HG02610 (cell line): ENCODE results near the gene FBLN5.

Source experiments
- ATAC-seq: cut with Tn5 transposase; IDR thresholded peaks from one replicate; pipeline ENCODE4 v1.9.1; 2021; ENCODE audit warnings: mild to moderate bottlenecking, moderate library complexity; ENCODE audit not compliant: unreplicated experiment

Gene FBLN5, protein sequence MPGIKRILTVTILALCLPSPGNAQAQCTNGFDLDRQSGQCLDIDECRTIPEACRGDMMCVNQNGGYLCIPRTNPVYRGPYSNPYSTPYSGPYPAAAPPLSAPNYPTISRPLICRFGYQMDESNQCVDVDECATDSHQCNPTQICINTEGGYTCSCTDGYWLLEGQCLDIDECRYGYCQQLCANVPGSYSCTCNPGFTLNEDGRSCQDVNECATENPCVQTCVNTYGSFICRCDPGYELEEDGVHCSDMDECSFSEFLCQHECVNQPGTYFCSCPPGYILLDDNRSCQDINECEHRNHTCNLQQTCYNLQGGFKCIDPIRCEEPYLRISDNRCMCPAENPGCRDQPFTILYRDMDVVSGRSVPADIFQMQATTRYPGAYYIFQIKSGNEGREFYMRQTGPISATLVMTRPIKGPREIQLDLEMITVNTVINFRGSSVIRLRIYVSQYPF

GRCh38 chr14:91947475-91948184 is at the start of gene FBLN5:
TSS of gene FBLN5 (minus strand) at chr14:91947694. CDS start at chr14:91947229, 465 bp downstream.
- ATAC-seq, result no peak

DNA sequence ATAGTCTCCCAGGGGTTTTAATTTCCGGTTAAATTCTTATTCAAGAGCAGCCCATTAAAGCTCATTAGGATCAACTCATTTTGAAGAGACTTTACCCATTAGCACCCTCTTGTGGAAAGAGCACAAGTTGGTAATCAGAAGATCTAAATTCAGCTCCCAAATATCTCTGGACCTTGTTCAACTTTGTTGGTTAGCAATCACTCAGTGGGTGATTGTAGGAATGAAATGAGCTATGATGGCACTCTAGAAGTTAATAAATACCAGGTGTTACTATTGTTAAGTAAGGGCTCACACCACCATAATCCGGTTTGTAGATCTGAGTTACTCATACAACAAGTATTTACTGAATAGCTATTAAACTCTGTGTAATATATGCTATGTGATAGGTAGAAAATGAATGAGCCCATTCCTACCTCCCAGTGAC is 49.5 kb upstream of the FBLN5 start:
- ATAC-seq, result no peak

DNA sequence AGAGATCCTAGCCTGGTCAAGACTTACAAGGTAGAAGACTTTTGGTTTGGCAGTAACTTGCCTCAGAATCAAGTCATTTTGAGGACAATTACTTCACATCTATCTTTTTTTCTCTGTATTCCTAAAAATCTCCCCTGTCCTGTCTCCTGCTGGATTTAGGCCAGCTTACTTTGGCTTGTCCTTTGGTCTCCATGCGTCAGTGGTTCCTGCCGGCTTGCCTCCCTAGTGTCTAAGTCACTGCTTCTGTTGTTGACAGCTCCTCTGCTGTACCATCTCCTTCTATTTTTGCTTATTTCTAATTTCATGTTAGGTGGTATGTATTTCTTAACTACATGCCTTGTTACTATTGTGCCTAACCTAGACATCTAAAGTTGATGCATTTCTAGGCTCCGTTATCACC is 39.7 kb upstream of the FBLN5 start:
- no peak for ATAC-seq

DNA sequence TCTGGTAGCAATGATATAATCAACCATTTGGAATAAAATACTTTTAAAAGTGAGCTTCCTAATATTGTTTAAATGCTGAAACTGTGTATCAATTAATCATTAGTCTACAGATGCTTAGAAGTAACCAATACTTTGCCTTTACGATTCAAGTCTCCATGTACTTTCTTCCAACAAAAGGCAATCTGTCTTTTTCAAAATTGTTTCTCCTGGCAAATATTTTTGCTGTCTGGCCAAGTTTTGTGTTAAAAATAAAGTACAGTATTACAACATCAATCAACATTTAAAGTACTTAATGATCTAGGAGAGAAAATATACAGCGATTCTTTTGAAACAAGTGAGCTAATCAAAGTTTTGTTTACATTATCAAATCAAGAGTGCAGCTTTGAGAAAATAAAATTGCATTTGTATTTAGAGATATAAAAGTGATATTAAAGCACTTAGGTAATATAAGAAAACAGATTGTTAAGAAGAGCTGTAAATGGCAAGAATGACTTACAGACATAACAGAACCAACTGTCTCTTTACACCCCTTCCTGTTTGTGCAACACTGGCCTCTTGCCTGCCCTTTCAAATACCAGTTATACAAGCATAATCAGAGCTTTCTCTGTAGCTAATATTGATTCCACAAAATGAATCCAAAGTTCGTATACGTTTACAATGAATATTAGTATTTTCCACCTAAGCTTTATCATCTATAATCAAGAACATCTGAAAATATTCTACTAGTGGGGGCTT is 38.2 kb upstream of the FBLN5 start:
- ATAC-seq, result no peak

GRCh38 chr14:91985008-91985407 is 37.5 kb upstream of the FBLN5 start:
- ATAC-seq, result no peak

GRCh38 chr14:91983588-91983987 is 36.1 kb upstream of the FBLN5 start:
- no peak for ATAC-seq

DNA sequence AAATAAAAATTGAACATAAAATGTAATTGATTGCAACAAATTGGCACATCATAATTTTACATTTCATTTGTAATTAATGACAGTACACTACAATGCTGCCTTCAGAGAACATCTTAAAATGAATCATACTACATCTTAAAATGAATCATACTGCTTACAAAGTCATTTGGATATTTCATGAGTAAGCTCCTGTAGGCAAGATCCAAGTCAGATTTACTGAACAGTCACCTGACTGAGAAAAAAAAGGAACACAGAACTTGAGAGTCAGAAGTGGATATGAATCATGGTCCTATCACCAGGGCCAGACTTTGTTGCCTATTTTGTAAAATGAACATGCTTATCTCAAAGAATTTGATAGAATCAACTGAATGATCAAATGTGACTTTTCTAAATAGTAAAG is 32.7 kb upstream of the FBLN5 start:
- peak; percentile 92 for ATAC-seq

DNA sequence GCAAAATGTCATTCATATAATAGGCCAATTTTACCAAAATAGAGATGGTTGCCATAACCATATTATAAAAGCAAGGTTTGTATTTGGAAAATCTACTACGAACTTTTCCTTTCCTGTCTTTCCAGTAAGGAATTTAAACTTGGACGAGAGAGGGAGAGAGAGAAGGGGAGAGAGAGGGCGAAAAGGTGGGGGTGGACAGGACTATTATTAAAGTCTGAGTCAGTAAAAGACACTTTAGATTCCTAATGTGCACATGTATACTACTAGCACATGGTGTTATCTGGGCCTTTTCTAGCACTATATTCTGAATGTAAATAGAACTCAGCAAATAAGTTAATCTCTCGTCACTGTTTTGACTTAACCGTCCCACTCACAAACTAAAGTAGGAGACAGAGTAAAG is 30.4 kb upstream of the FBLN5 start:
- ATAC-seq, result no peak

DNA sequence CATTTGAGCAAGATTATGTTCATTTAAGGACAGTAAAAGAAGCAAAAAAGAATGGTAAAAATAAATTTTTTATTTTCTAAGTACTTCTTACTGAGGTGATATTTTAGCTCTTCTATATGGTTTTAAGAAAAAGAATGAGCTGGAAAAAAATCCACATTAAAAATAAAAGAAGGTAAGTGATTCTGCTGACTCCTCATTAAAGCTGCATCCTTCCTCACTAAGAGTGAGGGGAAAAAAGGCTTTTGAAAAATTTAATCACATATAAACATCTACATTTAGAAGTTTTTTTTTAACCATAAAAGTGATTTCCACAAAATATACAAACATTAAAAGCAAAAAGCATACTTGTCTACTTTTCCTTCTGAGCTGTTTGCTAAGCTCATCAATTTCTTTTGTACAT is 28.3 kb upstream of the FBLN5 start:
- ATAC-seq, result no peak

DNA sequence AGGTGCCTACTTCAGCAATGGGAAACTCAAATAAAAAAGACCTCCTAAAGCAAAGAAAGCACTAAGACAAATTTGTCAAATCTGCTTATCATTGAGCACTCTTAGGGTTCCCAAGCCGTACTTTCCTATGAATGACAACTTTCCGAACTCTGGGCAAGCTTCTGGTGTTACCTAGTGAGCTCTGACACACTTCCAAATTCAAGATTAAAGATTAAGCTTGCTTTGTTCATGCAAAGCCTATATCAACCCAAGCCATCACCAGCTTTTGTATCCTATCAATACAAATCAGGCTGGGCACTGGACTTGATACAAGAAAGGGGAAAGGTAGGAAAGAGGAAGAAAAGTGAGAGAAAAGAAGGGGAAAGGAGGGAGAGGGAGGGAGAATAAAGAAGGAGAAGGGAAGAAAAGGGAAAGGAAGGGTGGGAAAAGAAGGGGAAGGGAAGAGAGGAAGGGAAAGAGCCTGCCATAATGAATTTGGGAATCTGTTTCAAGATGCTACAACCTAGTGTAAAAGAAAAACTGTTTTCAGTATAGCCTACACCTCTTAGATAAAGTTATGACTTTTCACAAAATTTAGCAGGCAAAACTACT is 23.8 kb upstream of the FBLN5 start:
- ATAC-seq, result no peak

DNA sequence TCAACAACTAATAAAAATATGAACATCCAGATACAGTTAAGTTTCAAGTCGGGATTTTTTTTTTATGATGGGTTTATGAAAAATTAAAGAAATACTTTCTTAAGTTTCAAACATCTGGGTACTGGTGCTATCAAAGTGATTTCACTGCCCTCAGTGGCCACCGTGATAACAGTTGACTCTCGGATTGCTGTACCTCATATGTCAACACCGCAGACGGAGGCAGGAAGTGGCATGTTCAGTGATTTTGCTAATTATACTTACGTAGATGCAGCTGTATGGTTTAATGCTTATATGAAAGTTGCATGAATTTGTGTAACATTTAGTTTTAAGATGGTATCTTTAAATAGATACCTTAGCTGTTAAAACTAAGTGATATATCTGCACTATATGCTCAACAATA is 20.8 kb upstream of the FBLN5 start:
- ATAC-seq, result no peak

DNA sequence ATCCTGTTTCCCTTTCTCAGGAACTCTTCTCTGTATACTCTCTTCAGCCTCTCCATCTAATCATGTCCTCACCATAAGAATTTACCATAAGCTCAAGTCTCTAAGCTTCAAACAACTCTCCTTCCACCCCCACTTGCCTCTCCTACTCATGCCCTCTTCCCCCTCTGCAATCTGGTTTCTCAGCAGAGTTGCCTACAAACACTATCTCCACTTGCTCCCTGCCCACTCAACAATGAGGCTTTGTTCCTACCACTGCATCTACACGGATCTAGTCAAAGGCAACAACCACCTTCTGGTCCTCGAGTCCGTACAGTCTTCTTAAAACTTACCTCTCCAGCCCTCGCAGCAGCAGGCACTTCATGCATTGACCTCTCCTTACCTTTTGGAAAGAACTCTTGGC is 17.2 kb upstream of the FBLN5 start:
- no peak for ATAC-seq

GRCh38 chr14:91964011-91964410 is 16.5 kb upstream of the FBLN5 start:
- ATAC-seq, result no peak

DNA sequence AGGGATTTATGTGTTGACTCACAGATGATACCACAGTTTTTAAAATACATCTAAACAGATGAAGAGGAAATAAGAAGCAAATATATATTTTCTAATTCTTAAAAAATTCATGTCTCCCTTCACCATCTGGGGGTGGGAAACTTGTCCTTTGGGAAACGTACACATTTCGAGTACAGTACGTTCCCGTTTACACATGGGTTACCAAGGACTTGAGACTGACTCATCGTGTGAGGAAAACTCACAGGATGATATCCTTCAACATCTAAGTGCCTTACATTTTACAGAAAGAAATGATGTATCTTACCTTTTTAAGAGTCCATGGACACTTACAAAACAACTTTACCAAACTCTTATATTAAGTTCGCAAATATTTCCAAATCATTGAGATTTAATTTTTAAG is 16.0 kb upstream of the FBLN5 start:
- no peak for ATAC-seq

GRCh38 chr14:91961297-91962220 is 14.1 kb upstream of the FBLN5 start:
- ATAC-seq, result no peak

DNA sequence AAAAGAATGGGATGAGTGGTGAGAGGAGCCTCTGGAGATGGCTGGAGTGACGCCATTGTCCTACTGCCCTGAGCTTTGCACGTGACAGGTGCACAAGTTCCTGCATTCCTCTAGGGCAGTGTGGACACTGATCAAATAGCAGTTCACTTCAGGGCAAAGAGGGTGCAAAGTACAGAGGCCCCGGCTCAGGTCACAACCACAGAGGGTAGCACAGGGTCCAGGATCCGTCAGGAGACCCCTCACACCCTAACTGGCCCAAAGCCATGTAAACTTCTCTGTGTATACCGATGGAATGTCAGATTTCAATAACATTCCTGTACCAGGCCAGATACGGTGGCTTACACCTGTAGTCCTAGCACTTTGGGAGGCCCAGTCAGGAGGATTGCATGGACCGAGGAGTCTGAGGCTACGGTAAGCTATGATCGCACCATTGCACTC is 10.4 kb upstream of the FBLN5 start:
- no peak for ATAC-seq

DNA sequence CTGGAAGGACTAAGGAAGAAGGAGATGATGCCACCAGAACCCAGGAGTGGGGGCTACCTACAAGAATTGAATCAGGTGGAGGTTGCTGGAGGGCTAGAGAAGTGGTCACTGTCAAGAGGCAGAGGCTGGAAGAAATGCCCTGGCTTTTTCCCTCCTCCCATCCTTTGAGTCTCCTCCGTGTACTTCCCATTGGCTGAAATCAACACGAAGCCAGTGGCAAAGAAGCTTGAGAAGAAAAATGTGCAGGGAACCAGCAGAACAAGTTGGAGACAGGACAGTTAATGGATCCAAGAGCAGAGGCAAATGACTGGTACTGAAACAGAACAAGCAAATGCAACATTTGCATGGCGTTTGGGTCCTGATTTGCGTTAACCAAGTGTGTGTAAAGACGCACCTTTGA is 9.1 kb upstream of the FBLN5 start:
- ATAC-seq, result no peak

DNA sequence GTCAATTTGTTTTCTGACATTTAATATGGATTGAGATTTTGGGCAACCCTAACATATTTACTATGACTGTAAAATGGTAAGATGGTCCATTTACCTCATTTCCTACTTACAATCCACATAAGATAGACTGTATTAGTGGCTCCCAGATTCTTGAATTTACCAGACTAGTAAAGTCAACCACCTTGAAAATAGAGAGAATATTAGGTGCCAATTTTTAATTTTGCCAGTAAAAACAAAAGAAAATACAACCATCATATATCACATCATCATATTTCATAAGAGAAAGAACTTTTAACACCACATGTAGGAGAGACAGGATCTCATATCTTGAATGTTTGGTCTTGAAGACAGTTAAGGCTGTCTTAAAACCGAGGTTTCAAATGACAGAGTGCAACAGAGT is 7.7 kb upstream of the FBLN5 start:
- no peak for ATAC-seq

GRCh38 chr14:91953170-91953985 is 5.9 kb upstream of the FBLN5 start:
- ATAC-seq, result no peak
